HG03025 (cell line): Measurements from ENCODE around the gene SPATA20.

Experiments
- ATAC-seq: cut with Tn5 transposase; IDR thresholded peaks from one replicate; pipeline ENCODE4 v1.9.1; 2021; ENCODE audit warnings: mild to moderate bottlenecking, moderate library complexity; ENCODE audit not compliant: unreplicated experiment, low FRiP score

Gene SPATA20

DNA sequence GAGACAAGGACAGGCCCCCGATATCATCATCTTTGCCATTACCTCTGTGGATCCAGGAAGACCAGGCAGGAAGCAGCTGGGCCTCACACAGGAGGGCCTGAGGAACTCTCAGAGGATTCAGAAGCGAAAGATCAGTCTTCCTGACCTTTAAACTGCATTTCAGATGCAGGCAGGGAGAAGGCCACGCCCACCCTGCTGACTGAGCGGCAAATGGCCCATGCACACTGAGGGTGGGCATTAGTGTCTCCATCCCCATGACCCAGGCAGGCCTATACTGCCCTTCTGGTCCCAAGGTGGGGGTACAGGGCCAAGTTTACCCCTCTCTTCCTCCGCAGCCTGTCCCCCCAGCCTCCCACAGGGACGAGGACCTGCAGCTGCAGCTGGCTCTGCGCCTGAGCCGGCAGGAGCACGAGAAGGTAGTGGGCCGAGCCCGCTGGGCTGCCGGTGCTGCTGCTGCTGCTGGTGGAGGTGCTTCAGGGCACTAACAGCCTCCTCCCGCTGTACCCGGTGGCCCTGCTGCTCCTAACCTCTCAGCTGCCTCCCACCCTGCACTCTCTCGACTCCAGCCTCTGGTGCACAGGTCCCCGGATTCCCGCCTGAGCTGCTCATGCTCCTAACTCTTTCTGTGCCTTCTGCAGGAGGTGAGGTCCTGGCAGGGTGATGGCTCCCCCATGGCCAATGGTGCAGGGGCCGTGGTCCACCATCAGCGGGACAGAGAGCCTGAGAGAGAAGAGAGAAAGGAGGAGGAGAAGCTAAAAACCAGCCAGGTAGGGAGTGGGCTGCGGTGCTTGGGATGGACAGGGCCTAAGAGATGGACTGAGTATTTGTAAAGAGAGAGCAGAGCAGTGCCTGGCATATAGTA lies 8.2 kb upstream of the SPATA20 start:
- ATAC-seq = no peak

GRCh38 chr17:50539762-50540559 lies 7.0 kb upstream of the SPATA20 start:
- ATAC-seq = no peak

DNA sequence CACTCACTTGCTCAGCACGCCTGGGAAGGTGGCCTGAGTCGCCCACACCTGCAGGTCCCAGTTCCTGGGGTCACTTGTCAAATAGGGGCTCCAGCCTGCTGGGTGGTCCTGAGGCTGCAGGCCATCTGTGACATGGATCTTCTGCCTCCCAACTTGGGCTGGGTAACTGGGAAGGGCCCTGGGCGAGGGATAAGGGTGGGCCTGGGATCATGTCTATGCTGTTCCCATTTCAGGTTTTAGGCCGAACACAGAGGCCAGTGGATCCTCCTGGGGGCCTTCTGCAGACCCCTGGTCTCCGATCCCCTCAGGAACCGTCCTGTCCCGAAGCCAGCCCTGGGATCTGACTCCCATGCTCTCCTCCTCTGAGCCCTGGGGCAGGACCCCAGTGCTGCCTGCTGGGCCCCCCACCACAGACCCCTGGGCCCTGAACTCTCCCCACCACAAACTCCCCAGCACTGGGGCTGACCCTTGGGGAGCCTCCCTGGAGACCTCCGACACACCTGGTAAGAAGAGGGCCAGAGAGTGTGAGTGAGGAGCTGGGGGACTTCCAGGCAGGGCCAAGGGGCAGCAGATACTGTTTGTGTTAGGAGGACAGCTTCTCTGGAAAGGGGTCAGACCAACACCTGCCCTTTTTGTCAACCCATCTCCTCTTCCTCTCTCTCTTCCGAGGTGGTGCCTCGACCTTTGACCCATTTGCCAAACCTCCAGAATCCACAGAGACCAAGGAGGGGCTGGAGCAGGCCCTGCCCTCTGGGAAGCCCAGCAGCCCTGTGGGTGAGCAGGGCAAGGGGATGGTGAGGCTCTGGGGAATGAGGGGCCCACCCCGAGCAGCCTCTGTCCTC lies 6.2 kb upstream of the SPATA20 start:
- no peak for ATAC-seq

DNA sequence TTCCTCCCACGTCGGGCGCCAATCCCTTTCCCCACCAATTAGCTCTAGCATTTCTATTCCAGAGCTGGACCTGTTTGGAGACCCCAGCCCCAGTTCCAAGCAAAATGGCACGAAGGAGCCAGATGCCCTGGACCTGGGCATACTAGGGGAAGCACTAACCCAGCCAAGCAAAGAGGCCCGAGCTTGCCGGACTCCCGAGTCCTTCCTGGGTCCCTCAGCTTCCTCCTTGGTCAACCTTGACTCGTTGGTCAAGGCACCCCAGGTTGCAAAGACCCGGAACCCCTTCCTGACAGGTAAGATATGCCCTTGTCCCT lies 5.6 kb upstream of the SPATA20 start:
- no peak for ATAC-seq

- peak; percentile 69 for ATAC-seq
These were observed 5.0 kb upstream of the SPATA20 start for GRCh38 chr17:50541716-50542688.

GRCh38 chr17:50542795-50543774 lies 3.9 kb upstream of the SPATA20 start:
- ATAC-seq = no peak

GRCh38 chr17:50544516-50544915 lies 2.5 kb upstream of the SPATA20 start:
- no peak for ATAC-seq

DNA sequence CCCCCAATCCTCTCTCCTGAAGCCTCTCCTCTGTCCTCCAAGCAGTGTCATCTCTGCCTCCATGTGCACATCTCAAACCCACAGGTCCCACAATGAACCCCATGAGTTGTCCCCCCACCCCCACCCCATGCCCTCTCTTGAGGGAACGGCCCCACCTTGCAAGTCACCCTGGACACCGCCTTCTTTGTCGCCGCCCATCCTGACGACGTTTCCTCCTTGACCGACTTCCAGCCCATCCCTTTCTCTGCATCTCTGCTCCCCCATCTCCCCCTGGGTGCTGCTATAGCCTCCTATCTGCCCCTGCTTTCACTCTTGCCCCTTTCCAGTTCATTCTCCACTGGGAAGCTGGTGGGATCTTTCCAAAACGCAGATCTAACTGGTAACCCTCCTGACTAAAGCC lies 1.7 kb upstream of the SPATA20 start:
- ATAC-seq = no peak

DNA sequence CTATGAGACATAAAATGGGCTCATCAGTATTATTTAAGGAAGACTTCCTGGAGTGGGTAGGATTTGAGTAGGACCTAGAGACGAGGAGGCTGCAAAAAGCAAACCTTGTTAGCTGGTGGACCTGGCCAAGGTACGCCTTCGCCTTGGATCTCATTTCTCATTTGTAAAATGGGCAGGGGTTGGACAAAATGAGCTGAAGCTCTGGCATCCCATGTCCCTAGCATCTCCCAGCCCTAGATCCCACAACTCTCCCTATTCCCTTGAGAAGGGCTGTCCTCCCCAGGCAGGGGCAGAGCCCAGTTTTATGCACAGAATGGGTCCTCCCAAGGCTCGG lies 306 bp upstream of the SPATA20 start:
- no peak for ATAC-seq

DNA sequence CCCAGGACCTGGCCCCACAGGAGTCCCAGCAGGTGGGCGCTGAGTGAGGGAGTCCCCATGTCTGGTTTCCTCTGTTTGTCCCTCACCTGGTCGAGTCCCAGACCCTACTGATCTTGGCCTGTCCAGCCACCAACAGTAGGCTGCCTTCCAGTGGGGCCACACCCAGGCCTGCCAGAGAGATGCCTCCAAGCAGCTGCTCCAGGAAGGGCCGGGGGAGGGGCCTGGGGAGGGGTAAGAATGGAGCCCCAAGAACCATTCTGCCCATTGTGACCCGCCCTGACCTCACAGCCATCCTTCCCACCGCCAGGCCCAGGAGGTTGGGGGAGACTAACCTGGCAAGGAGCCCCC lies 736 bp downstream of the SPATA20 start:
- ATAC-seq = no peak

- ATAC-seq = no peak
These were observed 1.9 kb downstream of the SPATA20 start for GRCh38 chr17:50548831-50549230.

DNA sequence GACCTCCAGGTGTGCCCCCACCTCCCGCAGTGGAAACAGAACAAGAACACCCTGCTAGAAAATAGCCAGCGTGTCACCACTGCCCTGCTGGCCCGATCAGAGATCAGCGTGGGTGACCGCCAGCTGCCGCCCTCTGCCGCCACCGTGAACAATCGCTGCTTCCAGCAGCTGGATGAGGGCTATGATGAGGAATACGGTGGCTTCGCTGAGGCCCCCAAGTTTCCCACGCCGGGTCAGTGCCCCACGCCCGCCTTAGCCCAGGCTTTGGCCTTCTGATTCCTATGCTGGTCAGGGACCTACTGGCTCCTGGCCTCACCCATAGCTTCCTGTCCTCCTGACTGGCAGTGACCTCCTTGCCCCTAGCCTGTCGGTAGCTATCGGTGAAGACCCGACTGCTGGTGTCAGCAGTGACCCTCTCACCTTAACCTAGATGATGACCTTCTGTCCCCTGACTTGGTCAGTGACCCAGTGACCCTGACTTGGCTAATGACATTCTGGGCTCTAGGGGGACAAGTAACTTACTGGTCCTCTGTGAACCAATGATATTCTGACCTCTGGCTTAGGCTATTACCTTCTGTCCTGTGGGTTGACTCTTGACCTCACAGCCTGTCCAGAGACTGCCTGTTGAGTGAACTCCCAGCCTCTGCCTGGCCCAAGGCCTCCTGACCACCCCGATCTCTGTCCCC lies 2.4 kb downstream of the SPATA20 start:
- no peak for ATAC-seq

DNA sequence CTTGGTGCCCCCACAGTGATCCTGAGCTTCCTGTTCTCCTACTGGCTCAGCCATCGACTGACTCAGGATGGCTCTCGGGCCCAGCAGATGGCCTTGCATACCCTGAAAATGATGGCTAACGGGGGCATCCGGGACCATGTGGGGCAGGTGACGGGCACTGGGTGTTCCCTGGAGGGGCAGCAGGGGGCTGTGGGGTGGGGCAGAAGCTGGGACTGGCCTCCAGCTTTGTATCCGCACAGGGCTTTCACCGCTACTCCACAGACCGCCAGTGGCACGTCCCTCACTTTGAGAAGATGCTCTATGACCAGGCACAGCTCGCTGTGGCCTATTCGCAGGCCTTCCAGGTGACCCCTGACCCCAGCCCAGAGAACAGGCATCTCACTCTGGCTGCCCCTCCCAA lies 3.0 kb downstream of the SPATA20 start:
- no peak for ATAC-seq

- no peak for ATAC-seq
These were observed 3.9 kb downstream of the SPATA20 start for GRCh38 chr17:50550661-50551432.

DNA sequence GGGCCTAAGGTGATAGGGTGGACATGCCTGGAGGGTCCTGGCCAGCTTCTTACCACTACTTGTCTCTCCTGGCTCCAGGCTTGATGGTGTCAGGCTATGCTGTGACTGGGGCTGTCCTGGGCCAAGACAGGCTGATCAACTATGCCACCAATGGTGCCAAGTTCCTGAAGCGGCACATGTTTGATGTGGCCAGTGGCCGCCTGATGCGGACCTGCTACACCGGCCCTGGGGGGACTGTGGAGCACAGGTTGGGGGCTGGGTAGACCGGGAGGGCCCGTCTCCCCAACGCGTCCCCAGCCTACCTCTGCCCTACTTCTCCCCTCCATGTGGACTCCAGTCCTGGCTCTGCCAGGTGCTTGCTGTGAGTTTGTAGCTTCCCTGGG lies 4.5 kb downstream of the SPATA20 start:
- ATAC-seq = no peak

GRCh38 chr17:50551884-50552283 lies 4.9 kb downstream of the SPATA20 start:
- no peak for ATAC-seq

DNA sequence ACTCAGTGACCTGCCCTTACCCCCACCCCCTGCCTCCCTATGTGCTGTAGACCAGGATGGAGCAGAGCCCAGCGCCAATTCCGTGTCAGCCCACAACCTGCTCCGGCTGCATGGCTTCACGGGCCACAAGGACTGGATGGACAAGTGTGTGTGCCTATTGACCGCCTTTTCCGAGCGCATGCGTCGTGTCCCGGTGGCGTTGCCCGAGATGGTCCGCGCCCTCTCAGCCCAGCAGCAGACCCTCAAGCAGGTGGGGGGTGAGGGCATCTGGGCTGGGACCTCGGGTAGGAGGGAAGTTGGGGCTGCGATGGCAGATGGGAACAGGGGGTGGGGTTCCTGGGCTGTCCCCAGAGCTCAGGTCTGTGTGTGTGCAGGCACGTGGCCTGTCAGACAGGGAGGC lies 7.2 kb downstream of the SPATA20 start:
- ATAC-seq = no peak

DNA sequence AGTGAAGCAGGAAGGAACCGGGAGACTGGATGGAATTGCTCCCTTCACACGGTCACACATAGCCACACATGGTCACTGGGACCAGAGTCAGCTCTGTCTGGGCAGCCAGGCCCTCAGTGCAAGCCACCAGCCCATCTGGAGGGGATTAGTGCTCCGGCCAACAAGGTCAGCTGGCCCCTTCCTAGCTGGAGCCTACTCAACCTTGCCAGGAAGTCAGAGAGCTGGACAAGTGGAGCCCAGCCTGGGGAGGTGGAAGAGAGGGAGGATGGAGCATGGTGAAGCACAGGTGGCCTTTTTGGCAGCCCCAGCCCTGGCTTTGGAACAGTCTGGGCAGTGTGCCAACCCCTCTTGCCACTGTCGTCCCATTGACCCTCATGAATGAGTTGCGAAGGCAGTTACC lies 9.8 kb downstream of the SPATA20 start:
- ATAC-seq = no peak
